ENCODE measurements around the gene ANK3. TPM values are rescaled to one million over a fixed set of nuclear protein-coding genes. Genes with fewer than 3 reads are reported as not detected.
A peak's percentile ranks its signal among the peaks of the same experiment; 100 is the strongest.

Gene ANK3
- total RNA-seq, 2 donors from 2014 or later = 41.0 to 113 TPM

DNA sequence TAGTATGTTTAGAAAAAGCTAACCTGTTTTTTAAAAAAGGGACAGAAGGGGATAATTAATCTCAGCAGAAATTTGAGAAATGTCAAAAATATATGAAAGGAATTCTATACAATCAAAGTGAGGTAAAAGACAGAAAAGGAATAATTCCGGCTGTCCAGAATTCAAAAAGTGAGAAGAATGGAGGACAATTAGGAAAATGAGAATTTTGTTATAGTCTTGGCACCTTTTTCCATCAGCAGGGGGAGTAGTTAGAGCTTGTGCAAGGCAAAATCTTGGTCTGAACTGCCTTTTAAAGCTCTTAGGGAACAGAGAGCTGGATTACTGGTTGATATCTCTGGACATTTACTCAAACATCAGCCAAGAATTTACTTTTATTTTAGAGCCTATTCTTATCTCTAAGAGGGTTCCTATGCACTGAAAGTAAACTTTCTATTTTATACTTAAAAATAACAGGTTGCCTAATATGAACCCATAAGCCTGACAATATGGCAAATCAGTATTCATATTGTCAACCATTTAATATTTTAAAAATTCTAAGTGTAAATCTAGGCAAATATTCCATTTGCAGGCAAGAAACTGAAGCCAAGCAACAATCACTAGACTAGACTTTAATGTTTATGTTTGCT is 185.6 kb downstream of the ANK3 start:
- ATAC-seq = no peak
- DNase-seq = no peak
- H3K4me3 ChIP-seq = no peak overlapping the region
- intact Hi-C loops (cut with DNase I) = no loop called here
- no peak overlapping the region for H3K27ac ChIP-seq
- 40 to 50% methylated on average over 1 of the region's 1 CpG for WGBS, 2 donors
- H3K9me3 ChIP-seq = no peaks in the 10 kb centered on the region
- H3K27me3 ChIP-seq = no peaks in the 10 kb centered on the region
- no peaks in the 10 kb centered on the region for H3K36me3 ChIP-seq (replicated peaks in 1 of 2; ENCODE audit: insufficient read depth in 1 of 2, low read depth in 2 of 2)
- H3K4me1 ChIP-seq = peaks cover 13% of the 10 kb centered on the region
- TF ChIP-seq POLR2A (IDR thresholded peaks at IDR 0.05) = no peak
- TF ChIP-seq, protein P1, sequence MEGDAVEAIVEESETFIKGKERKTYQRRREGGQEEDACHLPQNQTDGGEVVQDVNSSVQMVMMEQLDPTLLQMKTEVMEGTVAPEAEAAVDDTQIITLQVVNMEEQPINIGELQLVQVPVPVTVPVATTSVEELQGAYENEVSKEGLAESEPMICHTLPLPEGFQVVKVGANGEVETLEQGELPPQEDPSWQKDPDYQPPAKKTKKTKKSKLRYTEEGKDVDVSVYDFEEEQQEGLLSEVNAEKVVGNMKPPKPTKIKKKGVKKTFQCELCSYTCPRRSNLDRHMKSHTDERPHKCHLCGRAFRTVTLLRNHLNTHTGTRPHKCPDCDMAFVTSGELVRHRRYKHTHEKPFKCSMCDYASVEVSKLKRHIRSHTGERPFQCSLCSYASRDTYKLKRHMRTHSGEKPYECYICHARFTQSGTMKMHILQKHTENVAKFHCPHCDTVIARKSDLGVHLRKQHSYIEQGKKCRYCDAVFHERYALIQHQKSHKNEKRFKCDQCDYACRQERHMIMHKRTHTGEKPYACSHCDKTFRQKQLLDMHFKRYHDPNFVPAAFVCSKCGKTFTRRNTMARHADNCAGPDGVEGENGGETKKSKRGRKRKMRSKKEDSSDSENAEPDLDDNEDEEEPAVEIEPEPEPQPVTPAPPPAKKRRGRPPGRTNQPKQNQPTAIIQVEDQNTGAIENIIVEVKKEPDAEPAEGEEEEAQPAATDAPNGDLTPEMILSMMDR (IDR thresholded peaks at IDR 0.05) = peak; percentile 10 to 58 (median 50)

DNA sequence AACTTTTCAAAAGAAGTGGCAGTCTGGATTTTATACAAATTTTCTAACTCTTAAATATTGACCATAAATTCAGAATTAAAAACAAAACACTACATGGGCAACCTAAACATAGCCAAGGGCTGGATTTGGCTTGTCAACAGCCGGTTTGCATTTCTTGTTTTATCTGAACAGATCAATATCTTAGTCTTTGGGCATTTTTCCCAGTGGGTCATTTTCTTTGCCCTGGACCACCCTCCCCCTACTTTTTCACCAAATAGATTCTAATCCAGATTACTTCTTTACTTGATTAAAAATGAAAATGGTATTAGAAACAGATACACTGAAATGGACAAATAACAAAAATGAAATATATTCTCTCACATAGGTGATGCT is 189.0 kb downstream of the ANK3 start:
- no peak overlapping the region for H3K4me3 ChIP-seq
- no peaks in the 10 kb centered on the region for H3K27me3 ChIP-seq
- H3K9me3 ChIP-seq = no peaks in the 10 kb centered on the region
- intact Hi-C loops (cut with DNase I) = no loop called here
- DNase-seq (no peak), ATAC-seq (no peak)
- H3K4me1 ChIP-seq = peaks cover 13% of the 10 kb centered on the region
- TF ChIP-seq, protein P1 (IDR thresholded peaks at IDR 0.05) = no peak
- no peak for TF ChIP-seq POLR2A (IDR thresholded peaks at IDR 0.05)
- peaks cover 0 to 2% of the 10 kb centered on the region in 2 donors for H3K36me3 ChIP-seq (replicated peaks in 1 of 2; ENCODE audit: insufficient read depth in 1 of 2, low read depth in 2 of 2)
- 15 to 29% methylated on average over 1 of the region's 1 CpG for WGBS, 2 donors
- H3K27ac ChIP-seq = no peak overlapping the region

DNA sequence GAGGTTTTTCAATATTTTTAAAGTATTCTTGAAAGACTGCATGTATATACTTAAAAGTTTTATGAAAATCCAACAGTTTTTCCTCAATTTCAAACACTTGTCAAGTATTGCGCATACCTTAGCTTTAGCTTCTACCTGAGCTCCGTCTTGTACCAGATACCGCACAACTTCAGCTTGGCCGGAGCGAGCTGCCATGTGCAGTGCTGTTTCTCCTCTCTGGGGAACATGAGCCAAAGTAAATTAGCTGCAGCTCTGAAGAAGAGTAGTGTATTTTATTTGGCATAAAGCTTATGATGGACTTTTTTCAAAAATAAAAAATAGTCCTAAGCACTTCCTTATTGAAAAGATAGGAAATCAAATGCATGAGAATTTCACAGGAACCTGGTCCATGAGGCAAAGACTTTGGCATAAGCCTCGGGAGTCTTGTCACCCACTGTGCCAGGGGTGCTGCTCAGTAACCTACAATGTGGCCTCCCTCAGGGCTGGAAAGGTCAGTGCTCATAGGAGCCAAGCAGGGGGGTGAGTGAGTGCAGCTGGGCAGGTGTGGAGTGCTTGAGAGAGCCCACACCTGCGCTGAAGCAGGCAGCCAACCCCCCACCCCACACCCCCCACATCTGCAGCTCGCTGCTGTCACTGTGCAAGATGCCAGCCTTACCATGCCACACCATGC is 189.5 kb downstream of the ANK3 start:
- intact Hi-C loops (cut with DNase I) = no loop called here
- DNase-seq (peak; percentile 18 to 67 (median 50)), ATAC-seq (peak; percentile 35)
- TF ChIP-seq, protein P1 (IDR thresholded peaks at IDR 0.05) = no peak
- no peak for TF ChIP-seq POLR2A (IDR thresholded peaks at IDR 0.05)
- no peak overlapping the region for H3K4me3 ChIP-seq
- H3K27me3 ChIP-seq = no peaks in the 10 kb centered on the region
- no peaks in the 10 kb centered on the region for H3K9me3 ChIP-seq
- peaks cover 13% of the 10 kb centered on the region for H3K4me1 ChIP-seq
- H3K27ac ChIP-seq = no peak overlapping the region
- 38 to 39% methylated on average over 8 of the region's 8 CpGs for WGBS, 2 donors
- peaks cover 0 to 2% of the 10 kb centered on the region in 2 donors for H3K36me3 ChIP-seq (replicated peaks in 1 of 2; ENCODE audit: insufficient read depth in 1 of 2, low read depth in 2 of 2)

DNA sequence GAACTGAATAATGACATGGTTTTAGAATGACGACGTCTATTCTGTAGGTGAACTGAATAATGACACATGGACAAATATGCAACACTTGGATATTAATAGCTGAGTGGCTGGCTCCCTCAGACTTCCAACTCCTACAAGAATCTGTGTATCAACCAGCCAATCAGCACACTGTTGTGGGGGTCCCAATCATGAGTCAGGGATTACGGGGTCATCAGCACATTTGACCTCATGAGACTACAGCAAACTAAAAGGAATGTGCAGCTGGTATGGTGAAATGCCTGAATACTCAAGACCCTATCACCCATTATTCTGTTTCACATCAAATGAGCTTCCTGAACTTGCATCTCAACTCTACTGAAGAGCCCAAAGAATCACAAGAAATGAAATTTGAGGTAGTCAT is 192.5 kb downstream of the ANK3 start:
- 57 to 63% methylated on average over 3 of the region's 3 CpGs for WGBS, 2 donors
- H3K27ac ChIP-seq = no peak overlapping the region

More for the DNA sequence above, 192.5 kb downstream of the ANK3 start:
- Histone ChIP-seq H3K27me3 (no peaks in the 10 kb centered on the region), H3K4me3 (no peak overlapping the region), H3K36me3 (replicated peaks in 1 of 2; ENCODE audit: insufficient read depth in 1 of 2, low read depth in 2 of 2) (peaks cover 0 to 2% of the 10 kb centered on the region in 2 donors), H3K9me3 (no peaks in the 10 kb centered on the region), H3K4me1 (peaks cover 13% of the 10 kb centered on the region)
- DNase-seq (no peak), ATAC-seq (no peak)
- intact Hi-C loops (cut with DNase I) = loop anchor here (10.0 kb wide), 1 partner anchor 72 kb away; no protein-coding TSS in a partner anchor
- TF ChIP-seq, protein P1 (IDR thresholded peaks at IDR 0.05) = no peak
- no peak for TF ChIP-seq POLR2A (IDR thresholded peaks at IDR 0.05)
